T-cell (primary cell): ENCODE data around the gene PIWIL4. TPM values are rescaled to one million over a fixed set of nuclear protein-coding genes. Genes with fewer than 3 reads are reported as not detected.

Source experiments
- ATAC-seq, 4 experiments: fragments of 200-7000 bp in 3 of 4; fragments of 150-1000 bp in 1 of 4; cut with Tn5 transposase; replicated peaks in 1 of 4; 1 replicate in 3 of 4; 2 replicates in 1 of 4; pipeline ENCODE4 v1.10.0; 2021; ENCODE audit warnings: moderate library complexity in 3 of 4, mild to moderate bottlenecking in 2 of 4, moderate number of reproducible peaks in 1 of 4
- CTCF ChIA-PET, 2 donors: fragments of 300-600 bp; sonication (Branson Sonifier 250); formaldehyde crosslinking; loops; one replicate each; lab custom pipeline; 2022; ENCODE audit warnings: antibody characterized with exemption in 2 of 2; lab: Charles Lee
- POLR2A ChIA-PET, 2 donors: fragments of 300-600 bp; sonication (Branson Sonifier 250); formaldehyde crosslinking; loops; one replicate each; lab custom pipeline; 2022; ENCODE audit warnings: antibody characterized with exemption in 2 of 2; lab: Charles Lee
- DNase-seq, 35 experiments: peaks; one replicate each; pipeline versions ENCODE4 v3.0.0 to v3.0.0-alpha.2; 2013 to 2023
- H3K27ac ChIP-seq: one replicate; pipeline ENCODE4 v1.5.1; 2013; ENCODE audit warnings: low read length
- H3K27me3 ChIP-seq, 2 experiments: replicated peaks in 1 of 2; 1 replicate in 1 of 2; 2 replicates in 1 of 2; pipeline versions ENCODE4 v1.6.1 to v1.7.0; 2013; ENCODE audit warnings: low read length in 1 of 2, mixed read lengths in 1 of 2; ENCODE audit not compliant: control insufficient read depth in 2 of 2, insufficient read depth in 2 of 2; ENCODE audit errors: extremely low read depth in 1 of 2
- H3K36me3 ChIP-seq, 2 donors: 1 replicate in 1 of 2; 2 replicates in 1 of 2; pipeline versions ENCODE4 v1.6.1 to v1.7.0; 2013; ENCODE audit warnings: low read length in 1 of 2; ENCODE audit not compliant: control insufficient read depth in 2 of 2, insufficient read depth in 1 of 2; ENCODE audit errors: extremely low read depth in 1 of 2
- H3K4me1 ChIP-seq, 2 experiments: 1 replicate in 1 of 2; 2 replicates in 1 of 2; pipeline versions ENCODE4 v1.6.1 to v1.7.0; 2013; ENCODE audit warnings: low read length in 2 of 2, mixed read lengths in 1 of 2; ENCODE audit not compliant: insufficient read depth in 2 of 2, control insufficient read depth in 1 of 2; ENCODE audit errors: extremely low read depth in 1 of 2
- H3K4me3 ChIP-seq, 2 donors: 1 replicate in 1 of 2; 2 replicates in 1 of 2; pipeline versions ENCODE4 v1.5.1 to v1.7.0; 2013; ENCODE audit warnings: mild to moderate bottlenecking in 2 of 2, low read length in 1 of 2, moderate library complexity in 1 of 2; ENCODE audit not compliant: control insufficient read depth in 1 of 2; ENCODE audit errors: extremely low read depth in 1 of 2
- H3K9me3 ChIP-seq: 2 replicates; pipeline ENCODE4 v1.7.0; 2013
- H3K27ac Mint-ChIP-seq, 2 donors: one replicate each; pipeline ENCODE4 v1.8.0; 2020 to 2021; ENCODE audit warnings: mild to moderate bottlenecking in 2 of 2, mixed read lengths in 2 of 2
- H3K27me3 Mint-ChIP-seq, 2 donors: one replicate each; pipeline ENCODE4 v1.8.0; 2021 to 2022; ENCODE audit warnings: mixed read lengths in 2 of 2
- H3K36me3 Mint-ChIP-seq: one replicate; pipeline ENCODE4 v1.8.0; 2021; ENCODE audit warnings: mixed read lengths
- H3K4me1 Mint-ChIP-seq, 3 donors: one replicate each; pipeline ENCODE4 v1.8.0; 2020 to 2022; ENCODE audit warnings: mixed read lengths in 3 of 3, mild to moderate bottlenecking in 1 of 3
- H3K4me3 Mint-ChIP-seq, 3 donors: one replicate each; pipeline ENCODE4 v1.8.0; 2020 to 2022; ENCODE audit warnings: mild to moderate bottlenecking in 3 of 3, mixed read lengths in 3 of 3, moderate library complexity in 3 of 3
- H3K9me3 Mint-ChIP-seq, 3 donors: one replicate each; pipeline ENCODE4 v1.8.0; 2020 to 2022; ENCODE audit warnings: mixed read lengths in 3 of 3
- WGBS: methylation state at CpG from one replicate; pipeline ENCODE4 v1.1.5; 2013; ENCODE audit warnings: missing lambda C conversion rate; ENCODE audit not compliant: insufficient coverage; 5-methylcytosine and 5-hydroxymethylcytosine counted together
- total RNA-seq, 35 experiments: library from RNA in 6 of 35; stranded (reverse) in 6 of 35; fragments of 120-200 nt in 1 of 35; gene quantifications; one replicate each; pipeline versions ENCODE4 v1.2.1 to v1.2.4 and lab custom pipeline; 2013 to 2026

Gene PIWIL4
- total RNA-seq, 5 donors from 2014 or later (not counting 1 experiment from before 2014, with no cell fraction given) = 0.82 to 2.7 (median 2.0) TPM

- no peaks in the 10 kb centered on the region for H3K36me3 Mint-ChIP-seq
- no peak for DNase-seq
- H3K27ac Mint-ChIP-seq = no peak overlapping the region
- Histone ChIP-seq H3K27me3 (no peaks in the 10 kb centered on the region), H3K4me3 (no peak overlapping the region), H3K4me1 (no peaks in the 10 kb centered on the region), H3K36me3 (no peaks in the 10 kb centered on the region), H3K27ac (no peak overlapping the region), H3K9me3 (no peaks in the 10 kb centered on the region)
- H3K4me1 Mint-ChIP-seq = peaks cover 10 to 17% (median 16%) of the 10 kb centered on the region in 3 donors
- H3K27me3 Mint-ChIP-seq = no peaks in the 10 kb centered on the region
- ATAC-seq = no peak
- WGBS = no CpG with 5 or more reads among the region's 2 CpGs
- H3K9me3 Mint-ChIP-seq = no peaks in the 10 kb centered on the region
- H3K4me3 Mint-ChIP-seq = no peak overlapping the region
- ChIA-PET POLR2A (no interaction called here), CTCF (no interaction called here)
These were observed 67.9 kb downstream of the PIWIL4 start for GRCh38 chr11:94635072-94635471.

DNA sequence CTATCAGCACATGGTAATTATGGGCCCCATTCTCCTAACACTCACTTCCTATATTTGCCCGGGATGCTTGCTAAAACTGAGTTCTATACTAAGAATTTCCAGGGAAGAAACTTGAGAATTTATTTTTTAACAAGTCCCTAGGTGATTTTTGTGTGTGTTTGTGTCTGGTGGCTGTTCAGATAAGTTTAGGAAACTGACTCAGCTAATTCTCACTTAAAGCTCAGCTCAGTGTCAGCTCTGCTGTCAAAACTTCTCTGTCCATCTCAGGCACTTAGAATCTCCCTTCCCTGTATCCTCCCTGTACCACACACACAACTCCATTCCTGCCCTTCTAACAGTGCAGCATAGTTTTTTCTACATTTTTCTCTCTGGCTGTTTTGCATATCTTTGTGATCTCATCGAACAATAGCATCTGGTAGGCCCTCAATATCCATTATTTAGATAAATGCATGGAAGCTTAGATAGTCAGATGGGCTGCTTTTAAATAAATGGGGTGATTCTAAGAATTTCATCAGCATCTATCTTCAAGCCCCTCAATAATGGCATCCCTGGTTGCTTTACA lies 69.3 kb downstream of the PIWIL4 start:
- H3K4me3 Mint-ChIP-seq = no peak overlapping the region
- DNase-seq = no peak
- Histone ChIP-seq H3K9me3 (no peaks in the 10 kb centered on the region), H3K36me3 (no peaks in the 10 kb centered on the region), H3K27ac (no peak overlapping the region), H3K27me3 (no peaks in the 10 kb centered on the region), H3K4me1 (no peaks in the 10 kb centered on the region), H3K4me3 (no peak overlapping the region)
- ChIA-PET CTCF (interaction anchor here in 1 of 2 donors (0.6 kb wide), 1 partner anchor 1827 kb away, joined by 3 read pairs; no protein-coding TSS in a partner anchor), POLR2A (no interaction called here)
- no peaks in the 10 kb centered on the region for H3K9me3 Mint-ChIP-seq
- no peaks in the 10 kb centered on the region for H3K27me3 Mint-ChIP-seq
- peaks cover 10 to 17% (median 14%) of the 10 kb centered on the region in 3 donors for H3K4me1 Mint-ChIP-seq
- no peak for ATAC-seq
- H3K36me3 Mint-ChIP-seq = no peaks in the 10 kb centered on the region
- no CpG with 5 or more reads among the region's 2 CpGs for WGBS
- H3K27ac Mint-ChIP-seq = no peak overlapping the region

GRCh38 chr11:94638301-94638901 lies 71.2 kb downstream of the PIWIL4 start:
- ATAC-seq (peak in 3 of 4 experiments; percentile 16 to 24 (median 20)), DNase-seq (no peak)
- WGBS = no CpG with 5 or more reads among the region's 4 CpGs
- peaks cover 0 to 2% of the 10 kb centered on the region in 2 donors for H3K27me3 Mint-ChIP-seq
- peaks cover 10 to 17% (median 14%) of the 10 kb centered on the region in 3 donors for H3K4me1 Mint-ChIP-seq
- CTCF ChIA-PET = no interaction called here
- no peaks in the 10 kb centered on the region for H3K27me3 ChIP-seq
- H3K4me3 ChIP-seq = no peak overlapping the region
- no peaks in the 10 kb centered on the region for H3K9me3 ChIP-seq
- H3K4me3 Mint-ChIP-seq = peak overlapping the region in 1 of 3 donors; percentile 45
- POLR2A ChIA-PET = no interaction called here
- no peaks in the 10 kb centered on the region for H3K36me3 ChIP-seq
- H3K4me1 ChIP-seq = no peaks in the 10 kb centered on the region
- H3K9me3 Mint-ChIP-seq = no peaks in the 10 kb centered on the region
- no peak overlapping the region for H3K27ac ChIP-seq
- H3K36me3 Mint-ChIP-seq = no peaks in the 10 kb centered on the region
- peak overlapping the region in 1 of 2 donors; percentile 17 for H3K27ac Mint-ChIP-seq

GRCh38 chr11:94638902-94639373 lies 71.8 kb downstream of the PIWIL4 start:
- ATAC-seq = peak; percentile 27 to 55 (median 32)

DNA sequence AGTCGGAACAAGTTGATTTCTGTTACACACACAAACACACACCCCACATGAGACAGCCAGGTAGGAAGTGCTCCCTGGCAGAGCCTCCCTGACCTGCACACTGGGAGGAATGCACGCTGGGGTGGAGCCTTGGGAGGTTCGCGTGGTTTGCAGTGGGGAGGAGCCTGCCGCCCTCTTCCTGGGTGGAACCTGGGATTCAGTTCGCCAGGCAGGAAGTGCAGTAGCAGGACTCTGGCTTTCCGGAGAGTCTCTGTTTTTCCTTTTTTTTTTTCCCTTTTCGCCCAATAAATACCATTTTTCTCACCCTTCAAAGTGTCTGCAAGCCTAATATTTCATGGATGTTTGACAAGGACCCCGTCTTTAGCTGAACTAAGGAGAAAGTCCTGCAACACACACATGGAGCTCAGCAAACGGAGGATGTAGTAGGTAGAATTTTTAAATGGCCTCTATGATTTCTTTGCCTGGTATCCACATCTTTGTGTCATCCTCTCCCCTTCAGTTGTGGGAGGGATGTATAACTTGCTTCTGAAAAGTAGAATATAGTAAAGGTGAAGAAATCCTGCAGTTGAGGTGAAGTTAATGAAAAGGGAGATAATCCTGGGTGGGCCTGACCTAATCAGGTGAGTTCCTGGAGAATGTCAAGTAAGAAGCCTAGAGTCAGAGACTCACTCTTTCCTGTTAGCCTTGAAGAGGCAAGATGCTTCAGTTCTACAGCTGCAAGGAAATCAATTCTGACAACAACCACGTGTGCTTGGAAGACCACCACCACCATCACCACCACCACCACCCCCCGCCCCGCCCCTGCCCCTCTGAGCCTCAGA lies 72.9 kb downstream of the PIWIL4 start:
- Mint-ChIP-seq H3K4me3 (no peak overlapping the region), H3K36me3 (no peaks in the 10 kb centered on the region), H3K27ac (no peak overlapping the region), H3K9me3 (no peaks in the 10 kb centered on the region), H3K27me3 (peaks cover 0 to 2% of the 10 kb centered on the region in 2 donors), H3K4me1 (peaks cover 10 to 17% (median 14%) of the 10 kb centered on the region in 3 donors)
- Histone ChIP-seq H3K36me3 (no peaks in the 10 kb centered on the region), H3K9me3 (no peaks in the 10 kb centered on the region), H3K27me3 (no peaks in the 10 kb centered on the region), H3K27ac (no peak overlapping the region), H3K4me3 (no peak overlapping the region), H3K4me1 (no peaks in the 10 kb centered on the region)
- POLR2A ChIA-PET = interaction anchor here (0.5 to 0.7 kb wide), 2 partner anchors 13 to 1703 kb away, joined by 3 to 4 read pairs; no protein-coding TSS in a partner anchor
- 50% methylated on average over 1 of the region's 13 CpGs for WGBS
- DNase-seq (no peak), ATAC-seq (no peak)
- CTCF ChIA-PET = no interaction called here

More at GRCh38 chr11:94638902-94639373, 71.8 kb downstream of the PIWIL4 start:
- Mint-ChIP-seq H3K36me3 (no peaks in the 10 kb centered on the region), H3K27ac (peak overlapping the region in 1 of 2 donors; percentile 1), H3K4me1 (peaks cover 10 to 17% (median 14%) of the 10 kb centered on the region in 3 donors), H3K4me3 (peak overlapping the region in 1 of 3 donors; percentile 45), H3K27me3 (peaks cover 0 to 2% of the 10 kb centered on the region in 2 donors), H3K9me3 (no peaks in the 10 kb centered on the region)
- POLR2A ChIA-PET = no interaction called here
- no peak overlapping the region for H3K4me3 ChIP-seq
- H3K27ac ChIP-seq = no peak overlapping the region
- no peaks in the 10 kb centered on the region for H3K27me3 ChIP-seq
- H3K4me1 ChIP-seq = no peaks in the 10 kb centered on the region
- DNase-seq = peak in 1 of 35 experiments; percentile 7
- no peaks in the 10 kb centered on the region for H3K9me3 ChIP-seq
- CTCF ChIA-PET = no interaction called here
- WGBS = 43% methylated on average over 2 of the region's 4 CpGs
- no peaks in the 10 kb centered on the region for H3K36me3 ChIP-seq

- no peak for ATAC-seq
- Mint-ChIP-seq H3K27ac (no peak overlapping the region), H3K4me3 (no peak overlapping the region), H3K9me3 (no peaks in the 10 kb centered on the region), H3K4me1 (peaks cover 10 to 17% (median 14%) of the 10 kb centered on the region in 3 donors), H3K27me3 (peaks cover 0 to 2% of the 10 kb centered on the region in 2 donors), H3K36me3 (no peaks in the 10 kb centered on the region)
- Histone ChIP-seq H3K4me3 (no peak overlapping the region), H3K27ac (no peak overlapping the region), H3K36me3 (no peaks in the 10 kb centered on the region), H3K9me3 (no peaks in the 10 kb centered on the region), H3K27me3 (no peaks in the 10 kb centered on the region), H3K4me1 (no peaks in the 10 kb centered on the region)
- WGBS = 53% methylated on average over 3 of the region's 8 CpGs
- ChIA-PET CTCF (no interaction called here), POLR2A (interaction anchor here in 1 of 2 donors (0.7 kb wide), 1 partner anchor 12 kb away, joined by 3 read pairs; no protein-coding TSS in a partner anchor)
- no peak for DNase-seq
These were observed 74.1 kb downstream of the PIWIL4 start for GRCh38 chr11:94641167-94641761.
